ENCODE results near the gene NKAIN4. TPM values are rescaled to one million over a fixed set of nuclear protein-coding genes. Genes with fewer than 3 reads are reported as not detected.

NKAIN4 gene
- total and polyA plus RNA-seq, 2 donors (not counting 1 experiment from before 2014, with no cell fraction given) = not detected

DNA sequence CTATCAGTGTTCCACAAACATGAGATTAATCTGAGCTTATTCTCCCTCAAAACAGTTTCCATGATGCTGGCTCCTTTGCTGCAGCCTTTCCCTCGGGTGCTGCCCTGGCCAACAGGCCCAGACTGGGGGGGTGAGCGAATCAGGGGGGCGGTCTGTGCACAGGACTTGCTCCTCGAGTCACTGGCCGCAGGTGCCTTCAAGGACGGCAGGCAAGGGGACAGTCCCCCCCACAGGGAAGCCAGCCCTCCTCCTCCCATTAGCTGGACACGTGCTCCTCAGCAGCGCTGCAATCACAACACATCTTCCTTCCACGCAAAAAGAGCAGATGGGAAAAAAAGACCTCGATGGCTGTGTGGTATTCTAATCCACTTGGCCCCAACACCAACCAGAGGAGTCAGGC, 48.4 kb downstream of the NKAIN4 start:
- Mint-ChIP-seq H3K4me1 (peaks cover 11% of the 10 kb centered on the region), H3K9me3 (ENCODE audit: insufficient read depth) (no peaks in the 10 kb centered on the region), H3K27me3 (no peaks in the 10 kb centered on the region), H3K27ac (no peak overlapping the region), H3K4me3 (no peak overlapping the region)
- Histone ChIP-seq H3K4me1 (ENCODE audit: control insufficient read depth in 2 of 2, insufficient read depth in 2 of 2, low read length in 2 of 2) (no peaks in the 10 kb centered on the region), H3K36me3 (replicated peaks in 1 of 2; ENCODE audit: control extremely low read depth in 1 of 2, control insufficient read depth in 1 of 2, extremely low read depth in 1 of 2, insufficient read depth in 2 of 2, low read length in 1 of 2) (peaks cover 0 to 67% of the 10 kb centered on the region in 2 experiments), H3K4me3 (ENCODE audit: control extremely low read depth in 1 of 5, extremely low read depth in 1 of 5, insufficient read depth in 1 of 5, low read depth in 2 of 5, low read length in 4 of 5) (no peak overlapping the region), H3K9ac (ENCODE audit: low read length) (no peak overlapping the region), H3K4me2 (replicated peaks; ENCODE audit: low read depth, low read length, poor library complexity, severe bottlenecking) (no peak overlapping the region), H4K20me1 (ENCODE audit: control insufficient read depth, insufficient read depth, low read length, poor library complexity, severe bottlenecking) (peaks cover 91% of the 10 kb centered on the region), H2AFZ (ENCODE audit: insufficient read depth, low read depth, low read length, poor library complexity, severe bottlenecking) (no peak overlapping the region), H3K79me2 (ENCODE audit: control insufficient read depth, insufficient read depth, low read length) (peaks cover 96% of the 10 kb centered on the region), H3K27ac (ENCODE audit: low read length in 2 of 2) (no peak overlapping the region), H3K9me3 (ENCODE audit: control extremely low read depth in 1 of 3, control insufficient read depth in 2 of 3, insufficient read depth in 1 of 3, low read length in 2 of 3) (no peaks in the 10 kb centered on the region), H3K27me3 (replicated peaks in 1 of 4; ENCODE audit: control extremely low read depth in 1 of 4, control insufficient read depth in 3 of 4, insufficient read depth in 4 of 4, low read length in 3 of 4) (no peaks in the 10 kb centered on the region)
- DNase-seq (no peak), ATAC-seq (ENCODE audit: low read depth) (no peak)
- TF ChIP-seq EZH2 (IDR thresholded peaks at IDR 0.05; ENCODE audit: borderline replicate concordance, insufficient read depth, low read depth, low read length, poor library complexity, severe bottlenecking) = no peak
- TF ChIP-seq, protein P1, sequence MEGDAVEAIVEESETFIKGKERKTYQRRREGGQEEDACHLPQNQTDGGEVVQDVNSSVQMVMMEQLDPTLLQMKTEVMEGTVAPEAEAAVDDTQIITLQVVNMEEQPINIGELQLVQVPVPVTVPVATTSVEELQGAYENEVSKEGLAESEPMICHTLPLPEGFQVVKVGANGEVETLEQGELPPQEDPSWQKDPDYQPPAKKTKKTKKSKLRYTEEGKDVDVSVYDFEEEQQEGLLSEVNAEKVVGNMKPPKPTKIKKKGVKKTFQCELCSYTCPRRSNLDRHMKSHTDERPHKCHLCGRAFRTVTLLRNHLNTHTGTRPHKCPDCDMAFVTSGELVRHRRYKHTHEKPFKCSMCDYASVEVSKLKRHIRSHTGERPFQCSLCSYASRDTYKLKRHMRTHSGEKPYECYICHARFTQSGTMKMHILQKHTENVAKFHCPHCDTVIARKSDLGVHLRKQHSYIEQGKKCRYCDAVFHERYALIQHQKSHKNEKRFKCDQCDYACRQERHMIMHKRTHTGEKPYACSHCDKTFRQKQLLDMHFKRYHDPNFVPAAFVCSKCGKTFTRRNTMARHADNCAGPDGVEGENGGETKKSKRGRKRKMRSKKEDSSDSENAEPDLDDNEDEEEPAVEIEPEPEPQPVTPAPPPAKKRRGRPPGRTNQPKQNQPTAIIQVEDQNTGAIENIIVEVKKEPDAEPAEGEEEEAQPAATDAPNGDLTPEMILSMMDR (IDR thresholded peaks at IDR 0.05) = no peak
- CTCF ChIA-PET = no interaction called here
- intact Hi-C loops (cut with micrococcal nuclease) = no loop called here
- 96% methylated on average over 10 of the region's 10 CpGs for WGBS (ENCODE audit: insufficient coverage)
- POLR2A ChIA-PET = no interaction called here

DNA sequence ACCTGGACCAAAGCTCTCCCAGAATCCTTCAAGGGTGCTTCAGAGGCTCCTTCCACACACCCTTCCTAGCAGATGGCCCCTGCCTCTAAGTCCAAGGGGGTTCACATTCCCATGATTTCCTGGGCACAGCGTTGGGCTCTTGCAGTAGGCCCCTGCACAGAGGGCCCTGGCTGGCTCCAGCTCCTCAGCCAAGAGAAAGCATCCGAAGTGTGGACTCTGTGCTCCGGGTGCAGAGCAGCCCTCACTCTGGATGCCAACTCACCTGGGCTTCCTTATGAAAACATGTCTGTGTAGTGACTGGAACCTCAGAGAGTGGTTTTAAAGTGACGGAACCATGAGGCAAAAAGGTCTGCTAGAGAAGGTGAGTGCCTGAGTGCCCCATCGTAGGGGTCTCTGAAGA, 49.9 kb downstream of the NKAIN4 start:
- Mint-ChIP-seq H3K27me3 (no peaks in the 10 kb centered on the region), H3K27ac (no peak overlapping the region), H3K4me1 (peaks cover 6% of the 10 kb centered on the region), H3K9me3 (ENCODE audit: insufficient read depth) (no peaks in the 10 kb centered on the region), H3K4me3 (no peak overlapping the region)
- CTCF ChIA-PET = interaction anchor here (2.3 kb wide), 1 partner anchor 19 kb away, joined by 7 read pairs; no protein-coding TSS in a partner anchor
- Histone ChIP-seq H3K9me3 (ENCODE audit: control extremely low read depth in 1 of 3, control insufficient read depth in 2 of 3, insufficient read depth in 1 of 3, low read length in 2 of 3) (no peaks in the 10 kb centered on the region), H4K20me1 (ENCODE audit: control insufficient read depth, insufficient read depth, low read length, poor library complexity, severe bottlenecking) (peaks cover 91% of the 10 kb centered on the region), H3K9ac (ENCODE audit: low read length) (no peak overlapping the region), H3K4me1 (ENCODE audit: control insufficient read depth in 2 of 2, insufficient read depth in 2 of 2, low read length in 2 of 2) (no peaks in the 10 kb centered on the region), H3K4me2 (replicated peaks; ENCODE audit: low read depth, low read length, poor library complexity, severe bottlenecking) (no peak overlapping the region), H3K79me2 (ENCODE audit: control insufficient read depth, insufficient read depth, low read length) (peaks cover 94% of the 10 kb centered on the region), H3K4me3 (ENCODE audit: control extremely low read depth in 1 of 5, extremely low read depth in 1 of 5, insufficient read depth in 1 of 5, low read depth in 2 of 5, low read length in 4 of 5) (no peak overlapping the region), H3K36me3 (replicated peaks in 1 of 2; ENCODE audit: control extremely low read depth in 1 of 2, control insufficient read depth in 1 of 2, extremely low read depth in 1 of 2, insufficient read depth in 2 of 2, low read length in 1 of 2) (peaks cover 0 to 64% of the 10 kb centered on the region in 2 experiments), H2AFZ (ENCODE audit: insufficient read depth, low read depth, low read length, poor library complexity, severe bottlenecking) (no peak overlapping the region), H3K27ac (ENCODE audit: low read length in 2 of 2) (no peak overlapping the region), H3K27me3 (replicated peaks in 1 of 4; ENCODE audit: control extremely low read depth in 1 of 4, control insufficient read depth in 3 of 4, insufficient read depth in 4 of 4, low read length in 3 of 4) (no peaks in the 10 kb centered on the region)
- no peak for ATAC-seq (ENCODE audit: low read depth)
- no peak for DNase-seq
- 98% methylated on average over 5 of the region's 5 CpGs for WGBS (ENCODE audit: insufficient coverage)
- intact Hi-C loops (cut with micrococcal nuclease) = no loop called here
- TF ChIP-seq EZH2 (IDR thresholded peaks at IDR 0.05; ENCODE audit: borderline replicate concordance, insufficient read depth, low read depth, low read length, poor library complexity, severe bottlenecking) = no peak
- TF ChIP-seq, protein P1 (IDR thresholded peaks at IDR 0.05) = no peak
- POLR2A ChIA-PET = no interaction called here
